ENCODE results near the gene SORBS2. TPM values are rescaled to one million over a fixed set of nuclear protein-coding genes. Genes with fewer than 3 reads are reported as not detected.

The SORBS2 gene
- total and polyA plus RNA-seq, 2 of the 4 experiments (the other 2 are of a cell fraction), result 0.18 TPM; not detected in 1

DNA sequence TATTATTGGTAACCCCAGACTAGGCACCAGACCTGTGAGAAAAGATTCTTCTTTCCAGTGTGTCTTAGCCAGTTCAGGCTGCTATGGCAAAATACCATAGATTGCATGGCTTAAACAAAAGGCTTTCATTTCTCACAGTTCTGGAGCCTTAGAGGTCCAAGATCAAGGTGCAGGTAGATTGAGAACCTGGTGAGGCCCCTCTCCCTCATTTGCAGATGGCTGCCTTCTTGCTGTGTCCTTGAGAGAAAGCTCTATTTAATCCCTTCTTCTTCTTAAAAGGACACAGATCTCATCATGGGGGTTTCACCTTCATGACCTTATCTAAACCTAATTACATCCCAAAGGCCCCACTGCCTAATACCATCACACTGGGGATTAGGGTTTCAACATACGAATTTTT lies 273.2 kb downstream of the SORBS2 start:
- no peak for DNase-seq
- ChIA-PET POLR2A (ENCODE audit: unreplicated experiment) (no interaction called here), CTCF (no interaction called here)
- no peak overlapping the region for H2BK120ac ChIP-seq (ENCODE audit: low read depth, low read length)
- H3K56ac ChIP-seq (ENCODE audit: extremely low read depth, insufficient read depth, low read length), result no peak overlapping the region
- no peak overlapping the region for H3K4me3 ChIP-seq (ENCODE audit: insufficient read depth, low read depth, low read length)
- H3K27me3 ChIP-seq (ENCODE audit: control insufficient read depth, insufficient read depth, low read length), result peaks cover 16% of the 10 kb centered on the region
- intact Hi-C loops (cut with micrococcal nuclease), result loop anchor here (5.0 kb wide), 2 partner anchors 48 to 67 kb away; partner anchors contain the start of gene CCDC110
- peaks cover 2% of the 10 kb centered on the region; the same call in 1 of the 2 replicates for H3K4me1 ChIP-seq (ENCODE audit: control insufficient read depth, insufficient read depth, low read length)
- H3K36me3 ChIP-seq (ENCODE audit: control insufficient read depth, insufficient read depth, low read length), result no peaks in the 10 kb centered on the region
- WGBS, 2 experiments (ENCODE audit: extremely low coverage in 2 of 2, insufficient read length in 1 of 2), result no CpG with 5 or more reads among the region's 1 CpG
- no peak overlapping the region for H3K4ac ChIP-seq (ENCODE audit: low read depth, low read length)
- no TSS peak for BruUV-seq (replicated peaks)
- no peak overlapping the region for H2AK5ac ChIP-seq (ENCODE audit: low read depth, low read length)
- no peak for ATAC-seq (ENCODE audit: low read depth)
- no peak overlapping the region for H2BK15ac ChIP-seq (ENCODE audit: low read depth, low read length)
- no peak overlapping the region for H2AFZ ChIP-seq (replicated peaks; ENCODE audit: low read length, poor library complexity)
- no peak overlapping the region for H2AK9ac ChIP-seq (replicated peaks; ENCODE audit: low read depth, low read length, poor library complexity)
- H2BK5ac ChIP-seq (ENCODE audit: low read depth, low read length, poor library complexity, severe bottlenecking), result no peak overlapping the region
- no peak overlapping the region for H3K18ac ChIP-seq (ENCODE audit: low read depth, low read length)
- no peak overlapping the region for H4K8ac ChIP-seq (ENCODE audit: low read depth in 2 of 2, low read length in 2 of 2)
- no peak overlapping the region for H3K9ac ChIP-seq (ENCODE audit: low read depth, low read length)
- TF ChIP-seq FOS (IDR thresholded peaks at IDR 0.05; ENCODE audit: low read depth, low read length), result no peak
- no peak for TF ChIP-seq CTCF (conservative IDR thresholded peaks at IDR 0.05; ENCODE audit: low read depth, low read length)
- TF ChIP-seq CEBPB (IDR thresholded peaks at IDR 0.05; ENCODE audit: low read depth, low read length), result no peak
- TF ChIP-seq BHLHE40 (IDR thresholded peaks at IDR 0.05; ENCODE audit: low read depth, low read length), result no peak
- H3K27ac ChIP-seq (ENCODE audit: insufficient read depth, low read length), result no peak overlapping the region
- H3K14ac ChIP-seq (replicated peaks; ENCODE audit: low read depth, low read length), result no peak overlapping the region
- in situ Hi-C loops (cut with MboI; ENCODE audit: low sequenced_read_pairs), result no loop called here
- no peak overlapping the region for H4K5ac ChIP-seq (ENCODE audit: low read depth, low read length)
- no peaks in the 10 kb centered on the region for H3K9me1 ChIP-seq (ENCODE audit: insufficient read depth, low read length)
- no peak overlapping the region for H3K4me2 ChIP-seq (ENCODE audit: low read depth, low read length)
- no peak overlapping the region for H2BK20ac ChIP-seq (ENCODE audit: low read depth, low read length)
- peaks cover 0 to 4% of the 10 kb centered on the region in 2 experiments; a peak in 2 of 4 replicates for H3K79me1 ChIP-seq (ENCODE audit: low read depth in 1 of 2, low read length in 2 of 2)
- no peak overlapping the region for H3K23ac ChIP-seq (ENCODE audit: low read depth, low read length)
- dilution Hi-C loops (cut with HindIII; ENCODE audit: low sequenced_read_pairs, unreplicated experiment), result no loop called here
- H3K9me3 ChIP-seq (ENCODE audit: control insufficient read depth, insufficient read depth, low read length), result no peaks in the 10 kb centered on the region
- no peaks in the 10 kb centered on the region for H4K20me1 ChIP-seq (ENCODE audit: insufficient read depth, low read length)
- no peak overlapping the region for H4K91ac ChIP-seq (ENCODE audit: insufficient read depth, low read depth, low read length)

Data from IMR-90 (cell line).